ENCODE data around the gene ZBTB46.

ZBTB46 gene

GRCh38 chr20:63843778-63844177, 12.7 kb upstream of the ZBTB46 start:
- no peak for DNase-seq (ENCODE audit: low read depth)
- no peak overlapping the region for H3K4me3 ChIP-seq (ENCODE audit: low read depth, low read length)

DNA sequence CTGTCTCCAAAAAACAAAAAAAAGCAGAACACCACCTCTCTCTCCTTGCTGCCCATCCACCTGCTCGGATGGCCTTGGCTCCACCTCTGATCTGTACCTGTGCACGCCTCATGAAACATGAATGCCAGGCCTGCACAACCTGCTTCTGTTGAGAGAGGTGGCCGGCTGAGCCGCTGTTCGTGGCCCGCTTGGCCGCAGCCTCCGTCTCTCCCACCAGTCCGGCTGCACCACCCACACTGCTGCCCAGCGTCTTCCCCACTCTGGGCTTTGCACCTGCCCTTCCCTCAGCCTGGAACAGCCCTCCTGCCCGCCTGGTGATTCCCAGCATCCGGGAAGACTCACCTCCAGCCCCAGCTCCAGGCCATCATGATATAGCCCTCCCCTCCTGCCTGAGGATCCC, 12.2 kb upstream of the ZBTB46 start:
- DNase-seq (ENCODE audit: low read depth) = no peak
- H3K4me3 ChIP-seq (ENCODE audit: low read depth, low read length) = no peak overlapping the region

GRCh38 chr20:63842258-63842657, 11.2 kb upstream of the ZBTB46 start:
- DNase-seq (ENCODE audit: low read depth) = no peak
- no peak overlapping the region for H3K4me3 ChIP-seq (ENCODE audit: low read depth, low read length)

DNA sequence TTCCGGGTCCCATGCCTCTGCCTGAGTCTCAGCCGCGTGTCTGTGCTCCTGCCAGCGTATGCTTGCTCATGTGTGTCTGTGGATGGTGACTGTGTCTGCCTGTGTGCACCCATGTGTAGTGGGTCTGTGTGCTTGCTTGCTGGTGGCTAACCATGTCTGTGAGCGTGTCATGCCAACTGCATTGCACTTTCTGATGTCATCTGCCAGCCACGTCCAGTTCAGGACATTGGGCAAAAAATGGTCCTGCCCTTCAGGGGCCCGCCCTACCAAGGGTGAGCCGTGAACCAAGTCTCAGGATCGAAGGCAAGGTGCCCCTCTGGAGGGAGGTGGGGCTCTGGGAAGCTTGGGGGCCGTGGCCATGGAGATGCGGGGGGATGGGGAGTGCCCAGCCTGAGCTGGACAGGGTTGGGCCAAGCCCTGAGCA, 9.4 kb upstream of the ZBTB46 start:
- no peak overlapping the region for H3K4me3 ChIP-seq (ENCODE audit: low read depth, low read length)
- no peak for DNase-seq (ENCODE audit: low read depth)

- DNase-seq (ENCODE audit: low read depth) = no peak
- no peak overlapping the region for H3K4me3 ChIP-seq (ENCODE audit: low read depth, low read length)
Measured at GRCh38 chr20:63839620-63840019, 8.6 kb upstream of the ZBTB46 start.

DNA sequence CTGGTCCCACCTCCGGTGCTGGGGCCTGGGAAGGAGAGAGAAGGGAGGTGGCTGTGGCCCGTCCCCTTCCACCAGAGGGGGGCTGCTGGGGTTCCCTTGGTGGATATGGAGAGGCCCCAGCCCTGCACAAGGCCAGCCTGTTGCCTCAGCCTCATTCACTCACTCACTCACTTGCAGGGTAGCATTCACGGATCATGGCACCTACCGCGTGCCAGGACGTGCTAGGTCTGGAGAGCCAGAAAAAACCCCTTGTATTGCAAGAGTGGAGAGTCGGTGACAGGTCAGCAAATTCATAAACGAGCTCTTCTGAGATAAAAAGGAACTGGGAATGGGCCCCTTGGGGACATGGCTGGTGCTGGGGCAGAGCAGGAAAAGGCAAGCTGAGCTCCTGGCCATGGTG, 6.4 kb upstream of the ZBTB46 start:
- no peak for DNase-seq (ENCODE audit: low read depth)
- no peak overlapping the region for H3K4me3 ChIP-seq (ENCODE audit: low read depth, low read length)

DNA sequence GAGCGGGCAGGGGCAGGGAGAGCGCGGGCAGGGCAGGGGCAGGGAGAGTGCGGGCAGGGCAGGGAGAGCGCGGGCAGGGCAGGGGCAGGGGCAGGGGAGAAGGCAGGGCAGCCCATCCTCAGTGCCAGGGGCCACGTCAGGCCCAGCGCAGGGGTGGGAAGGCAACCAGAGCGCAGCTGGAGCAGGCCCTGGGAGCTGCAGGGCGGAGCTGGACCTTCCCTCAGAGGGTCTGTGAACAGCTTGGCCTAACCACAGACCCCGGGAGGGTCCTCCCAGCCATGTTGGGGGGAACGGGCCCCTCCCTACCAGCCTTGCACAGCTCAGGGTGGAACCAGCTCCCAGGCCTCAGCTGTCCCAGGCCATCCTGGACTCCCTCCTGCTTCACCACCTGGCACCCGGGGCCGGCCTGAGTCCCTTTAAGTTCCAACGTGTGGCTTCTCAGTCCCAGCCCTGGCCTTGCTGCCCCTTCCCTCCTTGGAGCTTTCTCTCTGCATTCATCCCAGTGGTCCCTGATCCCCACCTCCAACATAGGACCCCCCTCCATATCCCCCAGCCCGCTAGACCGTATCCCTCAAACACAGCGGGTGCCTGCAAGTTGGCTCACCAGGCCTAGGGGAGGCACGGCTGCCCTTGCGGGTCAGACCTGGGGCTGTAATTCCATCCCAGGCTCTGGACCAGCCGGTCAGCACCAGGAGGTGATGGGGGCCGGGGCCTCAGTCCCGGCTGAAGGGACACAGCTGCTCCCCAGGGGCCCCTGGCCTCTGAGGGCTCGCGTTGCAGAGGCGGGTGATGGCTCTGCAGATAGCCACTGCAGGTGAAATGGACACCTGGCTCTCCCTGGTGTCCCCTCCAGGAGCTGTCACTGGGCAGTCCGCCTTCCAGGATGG, 5.6 kb upstream of the ZBTB46 start:
- no peak for DNase-seq (ENCODE audit: low read depth)
- H3K4me3 ChIP-seq (ENCODE audit: low read depth, low read length) = no peak overlapping the region

GRCh38 chr20:63835021-63835858, 4.2 kb upstream of the ZBTB46 start:
- peak; percentile 88 for DNase-seq (ENCODE audit: low read depth)
- H3K4me3 ChIP-seq (ENCODE audit: low read depth, low read length) = no peak overlapping the region

DNA sequence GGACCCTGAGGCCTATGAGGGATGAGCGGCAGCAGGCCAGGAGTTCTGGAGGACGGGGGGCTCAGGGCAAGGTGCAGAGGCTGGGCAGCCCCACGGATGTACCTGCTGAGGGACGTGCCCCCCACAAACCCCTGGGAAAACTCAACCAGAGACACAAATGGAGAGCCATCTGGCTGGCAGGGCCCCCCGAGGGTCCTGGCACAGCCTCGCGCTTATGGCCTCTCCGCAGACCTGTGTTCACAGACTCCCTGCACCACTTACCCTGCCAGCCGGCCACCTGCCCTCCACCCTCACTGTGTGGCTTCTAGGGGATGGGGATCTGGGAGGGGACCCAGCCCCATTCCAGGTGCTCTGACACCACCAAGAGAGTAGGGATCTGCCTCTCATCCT, 3.4 kb upstream of the ZBTB46 start:
- DNase-seq (ENCODE audit: low read depth) = no peak
- no peak overlapping the region for H3K4me3 ChIP-seq (ENCODE audit: low read depth, low read length)

- H3K4me3 ChIP-seq (ENCODE audit: low read depth, low read length) = no peak overlapping the region
- no peak for DNase-seq (ENCODE audit: low read depth)
Measured at GRCh38 chr20:63833776-63834490, 2.9 kb upstream of the ZBTB46 start.

DNA sequence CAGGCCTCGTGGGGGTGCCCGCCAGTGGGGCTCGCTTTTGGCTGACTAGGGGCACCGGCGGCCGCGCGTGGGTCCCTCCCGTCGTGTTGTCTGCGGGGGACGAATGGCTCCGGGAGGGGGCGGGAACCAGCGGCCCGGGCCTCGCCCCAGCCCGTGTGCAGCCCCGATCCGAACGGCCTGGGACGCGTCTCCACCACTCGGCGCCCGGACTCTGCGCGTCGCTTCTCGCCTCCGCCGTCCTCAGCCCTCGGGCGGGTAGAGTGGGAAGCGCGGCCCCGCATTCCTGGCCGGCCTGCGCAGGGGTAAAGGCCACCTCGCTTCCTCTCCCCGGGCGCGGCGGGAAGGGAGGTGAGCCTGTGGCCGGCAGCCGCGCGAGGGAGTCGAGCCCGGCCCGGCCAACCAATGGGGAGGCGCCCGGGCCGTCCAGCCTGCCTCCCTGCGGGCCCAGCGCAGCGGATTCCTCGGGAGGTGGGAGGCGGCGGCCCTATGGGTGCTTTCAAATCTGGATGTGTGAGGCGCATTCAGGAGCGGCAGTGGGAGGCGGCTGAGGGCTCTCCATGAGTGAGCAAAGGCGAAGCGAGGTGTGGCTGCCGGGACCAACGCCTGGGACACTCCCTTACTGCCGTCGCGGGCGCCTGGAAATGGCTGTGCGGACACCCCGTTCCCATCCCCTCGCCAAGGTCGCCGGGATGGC, 1.1 kb upstream of the ZBTB46 start:
- H3K4me3 ChIP-seq (ENCODE audit: low read depth, low read length) = peak overlapping the region; percentile 39

DNA sequence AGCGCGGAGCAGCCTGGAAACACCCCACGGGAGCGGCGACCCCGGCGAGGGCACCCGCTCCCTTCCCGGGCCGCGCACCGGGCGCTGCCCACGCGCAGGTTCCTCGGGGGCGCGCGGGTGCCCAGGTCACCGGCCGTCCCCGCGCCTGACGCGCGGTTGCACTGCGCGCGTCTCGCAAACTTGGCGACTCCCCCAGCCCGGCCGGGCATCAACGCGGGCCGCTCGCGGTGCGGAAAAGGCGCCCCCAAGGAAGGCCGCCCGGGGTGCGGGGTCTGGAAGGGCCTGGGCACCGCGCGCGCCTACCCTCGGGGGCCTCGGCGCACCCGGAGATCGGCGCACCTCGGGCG, 555 bp upstream of the ZBTB46 start:
- peak overlapping the region; percentile 39 for H3K4me3 ChIP-seq (ENCODE audit: low read depth, low read length)
- no peak for DNase-seq (ENCODE audit: low read depth)

More for the DNA sequence above, 1.1 kb upstream of the ZBTB46 start:
- DNase-seq (ENCODE audit: low read depth) = no peak

DNA sequence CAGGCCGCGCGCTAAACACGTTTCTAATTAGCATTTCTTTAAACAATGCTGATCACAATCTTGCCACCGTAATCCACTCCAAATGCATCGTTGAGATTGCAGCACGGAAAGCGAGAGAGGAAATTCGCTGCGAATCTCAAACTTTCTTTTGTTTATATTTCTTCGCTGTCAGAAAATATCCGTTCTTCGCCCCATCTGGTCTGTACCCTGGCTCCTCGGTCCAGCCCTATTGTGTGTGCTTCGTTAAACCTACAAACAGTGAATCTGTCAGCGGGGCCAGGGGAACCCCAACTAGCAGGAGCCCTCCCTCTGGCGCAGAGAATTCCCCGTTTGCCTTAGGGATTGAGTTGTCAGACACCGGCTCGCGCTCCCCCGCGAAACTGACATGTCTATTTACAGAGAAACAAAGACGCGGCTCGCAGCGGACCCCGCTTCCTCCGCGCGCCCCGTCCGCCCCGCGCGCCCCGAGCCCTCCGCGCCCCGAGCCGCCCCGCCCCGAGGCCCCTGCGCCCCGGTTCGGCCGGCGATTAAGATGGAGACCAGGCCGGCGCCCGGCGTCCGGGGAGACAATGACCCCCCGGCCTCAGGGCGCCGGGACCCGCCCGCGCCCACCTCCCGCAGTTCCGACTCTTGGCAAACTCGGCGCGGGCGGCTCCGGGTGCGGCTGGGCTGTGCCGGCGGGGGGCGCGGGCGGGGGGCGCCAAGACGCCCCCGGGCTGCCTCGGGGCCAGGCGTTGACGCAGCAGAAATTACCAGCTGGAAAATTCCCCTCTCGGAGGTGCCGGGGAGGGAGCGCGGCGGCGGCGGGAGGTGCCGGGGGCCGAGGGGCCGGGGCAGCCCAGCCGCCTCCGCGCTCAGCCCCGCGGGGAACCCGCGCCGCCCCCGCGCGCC, 874 bp downstream of the ZBTB46 start:
- peak overlapping the region; percentile 54 for H3K4me3 ChIP-seq (ENCODE audit: low read depth, low read length)
- no peak for DNase-seq (ENCODE audit: low read depth)

- H3K4me3 ChIP-seq (ENCODE audit: low read depth, low read length) = peak overlapping the region; percentile 54
- no peak for DNase-seq (ENCODE audit: low read depth)
Measured at GRCh38 chr20:63829603-63829944, 1.5 kb downstream of the ZBTB46 start.

DNA sequence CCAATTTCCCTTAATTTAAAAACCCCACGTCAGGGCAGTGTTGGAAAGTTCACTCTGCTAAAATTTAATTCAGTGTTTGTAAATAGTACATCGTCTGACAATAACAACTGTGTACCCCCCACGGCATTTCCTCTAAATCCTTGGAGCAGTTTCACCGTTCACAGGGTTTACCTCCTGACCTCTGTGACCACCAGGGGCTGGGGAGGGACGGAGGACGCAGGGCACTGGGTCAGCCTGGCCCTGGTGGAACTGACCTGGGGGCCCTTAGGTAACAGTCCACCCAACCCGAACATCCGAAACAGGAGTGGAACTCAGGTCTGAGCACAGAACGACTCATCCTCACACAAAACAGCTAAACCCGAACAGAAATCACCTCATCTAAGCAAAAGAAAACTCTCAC, 2.1 kb downstream of the ZBTB46 start:
- no peak for DNase-seq (ENCODE audit: low read depth)
- no peak overlapping the region for H3K4me3 ChIP-seq (ENCODE audit: low read depth, low read length)

DNA sequence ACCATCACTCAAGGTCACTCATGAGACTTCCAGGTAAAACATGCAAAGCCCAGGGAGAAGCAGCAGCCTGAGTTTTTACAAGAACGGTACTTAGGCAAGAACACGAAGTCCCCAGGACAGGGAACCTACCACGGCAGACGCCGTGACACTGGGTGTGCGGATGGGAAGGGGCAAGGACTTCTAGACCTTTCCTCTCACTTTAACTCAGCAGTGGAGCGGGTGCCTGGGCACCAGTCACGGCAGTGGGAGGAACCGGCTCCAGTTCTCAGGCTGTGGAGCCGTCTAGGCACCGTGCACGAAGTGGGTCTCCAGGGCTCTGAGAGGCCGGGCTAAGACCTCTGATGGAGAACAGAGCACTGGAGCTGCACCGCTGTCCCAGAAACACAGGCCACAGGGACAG, 2.5 kb downstream of the ZBTB46 start:
- no peak for DNase-seq (ENCODE audit: low read depth)
- H3K4me3 ChIP-seq (ENCODE audit: low read depth, low read length) = no peak overlapping the region

DNA sequence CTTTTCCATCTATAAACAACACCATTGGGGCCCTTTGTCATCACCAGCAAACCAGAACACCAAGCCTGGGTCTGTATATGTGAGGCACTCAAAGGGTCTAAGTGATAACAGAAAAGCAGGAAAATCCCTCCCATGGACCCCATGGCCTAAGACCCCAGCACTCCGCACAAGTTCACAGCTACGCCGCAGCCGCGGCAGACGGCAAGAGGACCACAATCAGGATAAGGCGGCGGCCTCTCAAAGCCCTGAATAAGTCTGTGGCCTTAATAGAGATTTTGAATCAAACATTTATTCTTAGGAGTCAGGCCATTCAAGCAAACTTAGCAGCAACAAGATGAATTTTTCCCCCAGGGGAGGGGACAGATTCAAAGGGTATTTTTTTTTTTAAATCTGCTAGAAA, 2.9 kb downstream of the ZBTB46 start:
- H3K4me3 ChIP-seq (ENCODE audit: low read depth, low read length) = no peak overlapping the region
- no peak for DNase-seq (ENCODE audit: low read depth)

DNA sequence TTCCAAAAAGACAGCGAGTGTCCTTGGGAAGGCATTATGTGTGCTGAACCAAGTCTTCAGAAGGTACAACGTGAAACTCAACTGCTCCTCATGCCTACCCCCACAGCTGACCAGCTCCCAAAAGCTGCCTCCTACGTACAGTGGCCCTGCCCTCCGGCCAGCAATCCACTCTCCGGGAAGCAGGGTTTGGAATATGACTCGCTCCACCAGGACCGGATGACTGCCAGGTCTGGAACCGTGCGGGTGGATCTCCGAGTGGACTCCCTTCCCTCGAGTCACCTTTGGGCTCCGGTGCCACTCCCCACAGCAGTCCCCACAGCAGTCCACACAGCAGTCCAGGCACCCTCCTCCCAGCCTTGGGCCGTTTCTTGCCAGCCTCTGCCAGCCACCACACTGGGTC, 4.3 kb downstream of the ZBTB46 start:
- DNase-seq (ENCODE audit: low read depth) = no peak
- H3K4me3 ChIP-seq (ENCODE audit: low read depth, low read length) = no peak overlapping the region

Data from skeletal muscle cell (primary cell).